GM19324 (cell line): ENCODE data around the gene CBX5.
"Not testable (repeated sequence)": the region's sequence is repeated elsewhere in the genome, so short reads cannot be mapped to it uniquely, and the experiment has no call there.

ENCODE experiments used
- ATAC-seq: cut with Tn5 transposase; IDR thresholded peaks from one replicate; pipeline ENCODE4 v1.9.1; 2021; ENCODE audit warnings: mild to moderate bottlenecking, moderate library complexity; ENCODE audit not compliant: unreplicated experiment, low FRiP score

The CBX5 gene

GRCh38 chr12:54279632-54280467, at the start of gene CBX5:
Gene CBX5, minus strand, starts transcription at chr12:54280122. Its CDS starts 22,472 bp downstream, at chr12:54257650.
- peak; percentile 69 for ATAC-seq

GRCh38 chr12:54328595-54329337, 48.8 kb upstream of the CBX5 start:
- no peak for ATAC-seq

- not testable (repeated sequence) for ATAC-seq
Observed at GRCh38 chr12:54325442-54326109, 45.7 kb upstream of the CBX5 start.

- ATAC-seq, result peak; percentile 98
Observed at GRCh38 chr12:54324617-54325441, 44.9 kb upstream of the CBX5 start, which contains the start of gene COPZ1. Gene COPZ1, plus strand, starts transcription at chr12:54325131. Its CDS starts 33 bp downstream, at chr12:54325164.

- ATAC-seq, result no peak
Observed at GRCh38 chr12:54321363-54321762, 41.4 kb upstream of the CBX5 start.

GRCh38 chr12:54312309-54312708, 32.4 kb upstream of the CBX5 start:
- ATAC-seq, result not testable (repeated sequence)

GRCh38 chr12:54311051-54311450, 31.1 kb upstream of the CBX5 start:
- ATAC-seq, result no peak

- ATAC-seq, result no peak
Observed at GRCh38 chr12:54306925-54307741, 27.2 kb upstream of the CBX5 start.

GRCh38 chr12:54304187-54304810, 24.4 kb upstream of the CBX5 start:
- ATAC-seq, result no peak

- ATAC-seq, result no peak
Observed at GRCh38 chr12:54303640-54304039, 23.7 kb upstream of the CBX5 start.

GRCh38 chr12:54301428-54302048, 21.6 kb upstream of the CBX5 start:
- ATAC-seq, result no peak

GRCh38 chr12:54300732-54301427, 21.0 kb upstream of the CBX5 start, which contains the start of gene NFE2:
Gene NFE2, minus strand, starts transcription at chr12:54301015. Its CDS starts 5,767 bp downstream, at chr12:54295248.
- no peak for ATAC-seq

GRCh38 chr12:54300225-54300731, 20.4 kb upstream of the CBX5 start:
- ATAC-seq, result no peak

- no peak for ATAC-seq
Observed at GRCh38 chr12:54299515-54300224, 19.7 kb upstream of the CBX5 start.

GRCh38 chr12:54298904-54299303, 19.0 kb upstream of the CBX5 start:
- ATAC-seq, result no peak

GRCh38 chr12:54296393-54297099, 16.6 kb upstream of the CBX5 start:
- no peak for ATAC-seq
